ENCODE measurements around the gene DNAI2.

The DNAI2 gene

DNA sequence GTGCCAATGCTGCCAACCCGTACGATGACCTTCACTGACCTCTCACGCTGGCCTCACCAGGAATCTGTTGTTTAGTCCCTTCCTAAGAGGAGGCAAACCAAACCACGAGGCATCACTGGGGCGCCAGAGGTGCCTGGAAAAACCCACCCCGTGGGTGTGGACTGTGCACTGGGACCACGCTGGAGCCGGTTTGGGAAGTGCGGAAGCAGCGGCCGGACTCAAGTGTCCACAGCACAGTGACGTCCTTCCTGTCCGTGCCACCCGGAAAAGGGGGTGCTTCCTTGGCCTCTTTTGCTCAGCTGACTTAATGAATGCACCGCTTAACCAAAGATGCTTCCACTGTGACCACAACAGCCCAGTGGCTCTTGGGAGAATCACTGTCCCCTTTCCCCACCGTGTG lies 43.0 kb downstream of the DNAI2 start:
- no peak overlapping the region for H3K4me3 ChIP-seq (ENCODE audit: low read depth, low read length)
- TF ChIP-seq, protein P1, sequence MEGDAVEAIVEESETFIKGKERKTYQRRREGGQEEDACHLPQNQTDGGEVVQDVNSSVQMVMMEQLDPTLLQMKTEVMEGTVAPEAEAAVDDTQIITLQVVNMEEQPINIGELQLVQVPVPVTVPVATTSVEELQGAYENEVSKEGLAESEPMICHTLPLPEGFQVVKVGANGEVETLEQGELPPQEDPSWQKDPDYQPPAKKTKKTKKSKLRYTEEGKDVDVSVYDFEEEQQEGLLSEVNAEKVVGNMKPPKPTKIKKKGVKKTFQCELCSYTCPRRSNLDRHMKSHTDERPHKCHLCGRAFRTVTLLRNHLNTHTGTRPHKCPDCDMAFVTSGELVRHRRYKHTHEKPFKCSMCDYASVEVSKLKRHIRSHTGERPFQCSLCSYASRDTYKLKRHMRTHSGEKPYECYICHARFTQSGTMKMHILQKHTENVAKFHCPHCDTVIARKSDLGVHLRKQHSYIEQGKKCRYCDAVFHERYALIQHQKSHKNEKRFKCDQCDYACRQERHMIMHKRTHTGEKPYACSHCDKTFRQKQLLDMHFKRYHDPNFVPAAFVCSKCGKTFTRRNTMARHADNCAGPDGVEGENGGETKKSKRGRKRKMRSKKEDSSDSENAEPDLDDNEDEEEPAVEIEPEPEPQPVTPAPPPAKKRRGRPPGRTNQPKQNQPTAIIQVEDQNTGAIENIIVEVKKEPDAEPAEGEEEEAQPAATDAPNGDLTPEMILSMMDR (IDR thresholded peaks at IDR 0.05; ENCODE audit: low read depth, low read length, missing control alignments) = no peak
- DNase-seq (ENCODE audit: low read depth) = no peak

DNA sequence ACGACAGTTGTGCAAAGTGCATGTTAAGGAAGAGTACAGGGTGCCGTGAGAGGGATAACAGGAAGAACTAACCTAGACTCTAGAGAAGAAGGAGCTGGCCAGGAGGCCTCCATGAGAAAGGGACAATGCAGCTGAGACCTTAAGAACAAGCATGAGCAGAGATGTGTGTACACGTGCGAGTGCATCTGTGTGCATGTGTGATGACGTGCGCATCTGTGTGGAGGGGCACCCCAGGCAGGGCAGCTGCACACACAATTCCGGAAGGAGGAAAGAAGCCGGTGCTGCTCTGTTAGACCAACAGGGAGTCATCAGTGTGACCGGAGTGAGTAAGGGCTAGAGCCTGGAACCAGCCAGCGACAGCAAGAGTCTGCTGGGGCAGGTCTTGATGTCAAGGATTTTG lies 44.4 kb downstream of the DNAI2 start:
- TF ChIP-seq, protein P1 (IDR thresholded peaks at IDR 0.05; ENCODE audit: low read depth, low read length, missing control alignments) = no peak
- no peak overlapping the region for H3K4me3 ChIP-seq (ENCODE audit: low read depth, low read length)
- no peak for DNase-seq (ENCODE audit: low read depth)

DNA sequence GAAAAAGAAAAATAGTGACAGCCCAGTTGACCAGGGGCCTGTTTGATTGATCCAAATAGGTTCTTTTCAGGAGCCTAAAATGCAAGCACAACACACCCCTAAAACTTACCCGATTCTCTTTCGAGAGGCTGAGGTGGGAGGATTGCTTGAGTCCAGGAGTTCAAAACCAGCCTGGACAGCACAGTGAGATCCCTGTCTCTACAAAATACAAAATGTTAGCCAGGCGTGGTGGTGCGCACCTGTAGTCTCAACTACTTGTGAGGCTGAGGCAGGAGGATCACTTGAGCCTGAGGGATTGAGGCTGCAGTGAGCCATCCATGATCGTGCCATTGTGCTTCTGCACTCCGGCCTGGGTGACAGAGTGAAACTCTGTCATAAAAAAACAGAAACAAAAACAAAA lies 50.5 kb downstream of the DNAI2 start:
- DNase-seq (ENCODE audit: low read depth) = no peak
- no peak overlapping the region for H3K4me3 ChIP-seq (ENCODE audit: low read depth, low read length)
- TF ChIP-seq, protein P1 (IDR thresholded peaks at IDR 0.05; ENCODE audit: low read depth, low read length, missing control alignments) = no peak

DNA sequence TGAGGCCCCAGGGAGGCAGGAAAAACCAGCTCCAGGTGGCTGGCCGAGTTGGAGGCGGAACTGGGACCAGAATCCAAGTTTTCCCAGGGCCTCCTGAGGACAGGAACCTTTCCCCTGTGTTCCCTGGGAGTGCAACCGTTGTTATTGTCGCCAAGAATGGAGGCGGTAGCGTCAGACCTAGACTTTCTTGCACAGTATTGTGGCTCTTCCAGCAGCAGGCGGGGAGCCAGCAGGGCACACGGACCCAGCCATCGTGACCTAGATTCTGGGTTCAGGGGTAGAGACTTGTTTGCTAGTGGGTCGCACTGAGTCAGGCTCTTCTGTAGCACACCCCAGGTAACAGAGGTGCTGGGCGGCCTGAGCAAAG lies 51.3 kb downstream of the DNAI2 start:
- no peak for DNase-seq (ENCODE audit: low read depth)
- TF ChIP-seq, protein P1 (IDR thresholded peaks at IDR 0.05; ENCODE audit: low read depth, low read length, missing control alignments) = no peak

DNA sequence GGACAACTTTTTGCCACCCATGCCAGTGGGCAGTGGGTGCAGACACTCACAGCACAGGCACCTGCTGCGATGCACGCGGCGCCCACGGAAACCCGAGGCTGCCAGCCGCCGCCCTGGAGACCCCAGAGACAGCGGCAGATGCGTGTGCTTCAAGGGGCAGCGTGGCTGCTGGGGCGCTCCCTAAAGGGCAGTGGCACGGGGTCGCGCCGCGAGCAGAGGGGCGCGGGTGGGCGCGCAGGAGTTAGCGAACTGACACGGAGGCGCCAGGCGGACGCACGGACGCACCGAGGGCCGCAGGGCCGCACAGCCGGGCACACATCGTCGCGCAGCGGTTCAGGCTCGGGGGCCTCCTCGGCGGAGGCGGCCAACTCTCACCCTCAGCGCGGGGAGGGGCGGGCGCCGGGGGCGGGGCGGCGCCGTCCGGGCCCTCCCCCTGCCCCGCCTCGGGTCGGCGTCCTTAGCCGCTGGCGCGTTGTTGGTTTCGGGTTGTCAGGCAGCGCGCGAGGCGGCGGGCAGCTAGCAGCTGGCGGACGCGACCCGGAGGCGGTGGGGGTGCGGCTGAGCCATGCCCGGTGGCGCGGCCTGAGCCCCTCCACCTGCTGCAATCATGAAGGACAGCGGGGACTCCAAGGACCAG lies 51.8 kb downstream of the DNAI2 start, which contains the start of gene KIF19:
TSS of gene KIF19 (plus strand) at position 484 of the 637 bp plus-strand sequence. CDS start at position 608, 124 bp downstream.
- peak within 1 kb of the TSS; percentile 42 for H3K4me3 ChIP-seq (ENCODE audit: low read depth, low read length)
- no peak for DNase-seq (ENCODE audit: low read depth)
- TF ChIP-seq, protein P1 (IDR thresholded peaks at IDR 0.05; ENCODE audit: low read depth, low read length, missing control alignments) = no peak

More for the DNA sequence above, 51.3 kb downstream of the DNAI2 start:
- H3K4me3 ChIP-seq (ENCODE audit: low read depth, low read length) = no peak overlapping the region

DNA sequence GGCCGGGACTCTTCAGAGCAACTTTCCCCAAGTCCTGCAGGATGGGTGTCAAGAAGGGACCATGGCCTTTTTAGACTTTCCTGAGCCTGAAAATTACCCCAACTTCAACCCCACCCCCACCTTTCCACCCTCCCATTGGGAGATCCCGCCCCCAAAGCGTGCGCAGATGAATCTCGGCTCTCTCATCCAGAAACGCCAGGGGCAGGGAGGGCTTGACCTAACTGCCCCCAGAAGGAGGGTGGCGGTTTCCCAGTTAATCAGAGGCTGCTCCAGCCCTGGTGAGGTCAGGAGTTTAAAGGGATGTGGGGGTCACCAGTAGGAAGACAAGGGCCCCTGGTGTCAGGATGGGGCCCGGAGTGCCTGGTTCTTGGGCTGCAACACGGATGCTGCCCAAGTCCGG lies 52.5 kb downstream of the DNAI2 start:
- TF ChIP-seq, protein P1 (IDR thresholded peaks at IDR 0.05; ENCODE audit: low read depth, low read length, missing control alignments) = no peak
- DNase-seq (ENCODE audit: low read depth) = no peak
- peak overlapping the region; percentile 42 for H3K4me3 ChIP-seq (ENCODE audit: low read depth, low read length)

DNA sequence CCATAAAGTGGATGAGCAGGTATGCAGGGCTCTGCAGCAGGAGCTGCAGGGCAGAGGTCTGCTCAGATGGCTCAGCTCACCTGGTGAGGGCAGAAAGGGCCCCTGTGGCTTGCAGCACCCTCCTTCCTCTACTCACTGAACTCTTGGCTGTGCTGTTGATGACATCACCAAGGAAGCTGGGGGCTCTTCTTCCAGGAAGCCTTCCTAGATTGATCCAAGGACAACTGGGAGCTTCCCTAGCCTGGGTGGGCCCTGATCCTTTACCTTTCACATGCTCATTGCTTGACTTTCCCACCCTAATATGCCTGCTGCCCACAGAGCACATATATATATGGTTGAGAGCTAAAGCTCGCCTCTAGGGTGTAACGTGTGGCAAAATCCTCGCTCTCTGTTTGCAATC lies 54.5 kb downstream of the DNAI2 start:
- no peak for DNase-seq (ENCODE audit: low read depth)
- TF ChIP-seq, protein P1 (IDR thresholded peaks at IDR 0.05; ENCODE audit: low read depth, low read length, missing control alignments) = no peak
- H3K4me3 ChIP-seq (ENCODE audit: low read depth, low read length) = no peak overlapping the region
